Sigmoid colon (tissue), 4 donors: ENCODE results near the gene RAB3C.
"Not testable (repeated sequence)": the region's sequence is repeated elsewhere in the genome, so short reads cannot be mapped to it uniquely, and the experiment has no call there.

ENCODE experiments used
- CTCF ChIP-seq, 4 experiments: fragments of 450-650 bp in 3 of 4; fragments of 200-600 bp in 1 of 4; IDR thresholded peaks; one replicate each; pipeline ENCODE4 v1.5.1; 2016 to 2019; ENCODE audit warnings: antibody characterized with exemption in 4 of 4, mild to moderate bottlenecking in 3 of 4, moderate library complexity in 2 of 4
- EP300 ChIP-seq, 4 donors: sonication (generic); formaldehyde crosslinking; IDR thresholded peaks; one replicate each; pipeline ENCODE4 v1.6.1; 2017; ENCODE audit warnings: antibody characterized with exemption in 4 of 4
- POLR2A ChIP-seq, 2 donors: fragments of 450-650 bp; IDR thresholded peaks; one replicate each; pipeline ENCODE4 v1.6.1; 2016; ENCODE audit warnings: antibody characterized with exemption in 2 of 2, mild to moderate bottlenecking in 2 of 2, moderate library complexity in 2 of 2
- POLR2AphosphoS5 ChIP-seq, 4 donors: sonication (generic); formaldehyde crosslinking; IDR thresholded peaks; one replicate each; pipeline ENCODE4 v1.6.1; 2017; ENCODE audit warnings: antibody characterized with exemption in 4 of 4

- TF ChIP-seq CTCF, POLR2A, POLR2AphosphoS5, EP300 (IDR thresholded peaks at IDR 0.05): not testable (repeated sequence)
These were observed 127.5 kb downstream of the RAB3C start for GRCh38 chr5:58710425-58710824.
